Measurements from ENCODE around the gene C19orf67. TPM values are rescaled to one million over a fixed set of nuclear protein-coding genes. Genes with fewer than 3 reads are reported as not detected.
A peak's percentile ranks its signal among the peaks of the same experiment; 100 is the strongest.

Gene C19orf67
- total RNA-seq, 1 experiment from 2014 or later, result 0.28 TPM

GRCh38 chr19:14118165-14119051, 32.8 kb upstream of the C19orf67 start:
- peaks cover 30% of the 10 kb centered on the region for H3K4me1 ChIP-seq (ENCODE audit: control insufficient read depth, insufficient read depth, low read length)
- H3K9me3 ChIP-seq (ENCODE audit: control insufficient read depth, insufficient read depth, low read depth, low read length), result no peaks in the 10 kb centered on the region
- peak overlapping the region; percentile 38 to 56 for H3K4me3 ChIP-seq (ENCODE audit: low read depth in 2 of 2, low read length in 2 of 2)
- ATAC-seq (no peak; the same call in 1 of the 2 replicates), DNase-seq (ENCODE audit: low read depth, low spot score) (no peak)
- no TSS peak for BruUV-seq (replicated peaks)
- peak overlapping the region; percentile 92 for H3K27ac ChIP-seq (ENCODE audit: low read length)
- H3K27me3 ChIP-seq (ENCODE audit: control insufficient read depth, insufficient read depth, low read length), result no peaks in the 10 kb centered on the region
- in situ Hi-C loops (cut with HindIII; ENCODE audit: low pct_unique_long_range_greater_than_20kb, low sequenced_read_pairs) (no loop called here), intact Hi-C loops (cut with micrococcal nuclease; ENCODE audit: unreplicated experiment) (no loop called here)
- POLR2A ChIA-PET, result no interaction called here
- CTCF ChIA-PET, result interaction anchor here (0.8 kb wide), 1 partner anchor 30 kb away, joined by 12 read pairs; no protein-coding TSS in a partner anchor
- no peak for TF ChIP-seq TCF7L2 (IDR thresholded peaks at IDR 0.05; ENCODE audit: low read depth, low read length)
- 0 out of 2 replicates have a peak, but pooled peaks have one; percentile 47 for TF ChIP-seq SIN3A (IDR thresholded peaks at IDR 0.05; ENCODE audit: borderline replicate concordance, insufficient read depth, low read depth, low read length)
- TF ChIP-seq REST (IDR thresholded peaks at IDR 0.05; ENCODE audit: insufficient read depth in 1 of 2, low read depth in 2 of 2, low read length in 1 of 2), result no peak
- TF ChIP-seq CTCF (IDR thresholded peaks at IDR 0.05), result no peak
- TF ChIP-seq POLR2AphosphoS5 (IDR thresholded peaks at IDR 0.05; ENCODE audit: low read depth, low read length), result peak; percentile 25; the same call in 1 of the 2 replicates
- H3K36me3 ChIP-seq (ENCODE audit: control insufficient read depth, insufficient read depth, low read length), result no peaks in the 10 kb centered on the region

GRCh38 chr19:14117668-14118164, 32.1 kb upstream of the C19orf67 start, which contains the start of gene PRKACA:
Gene PRKACA, minus strand, starts transcription at chr19:14117762. Its CDS starts 215 bp downstream, at chr19:14117547.
- intact Hi-C loops (cut with micrococcal nuclease; ENCODE audit: unreplicated experiment), result no loop called here
- DNase-seq (ENCODE audit: low read depth, low spot score) (peak; percentile 73), ATAC-seq (peak; percentile 95)
- H3K9me3 ChIP-seq (ENCODE audit: control insufficient read depth, insufficient read depth, low read depth, low read length), result no peaks in the 10 kb centered on the region
- TF ChIP-seq SIN3A (IDR thresholded peaks at IDR 0.05; ENCODE audit: borderline replicate concordance, insufficient read depth, low read depth, low read length) (no peak), CTCF (IDR thresholded peaks at IDR 0.05) (no peak), POLR2AphosphoS5 (IDR thresholded peaks at IDR 0.05; ENCODE audit: low read depth, low read length) (no peak), TCF7L2 (IDR thresholded peaks at IDR 0.05; ENCODE audit: low read depth, low read length) (no peak), REST (IDR thresholded peaks at IDR 0.05; ENCODE audit: insufficient read depth in 1 of 2, low read depth in 2 of 2, low read length in 1 of 2) (no peak)
- peaks cover 37% of the 10 kb centered on the region for H3K4me1 ChIP-seq (ENCODE audit: control insufficient read depth, insufficient read depth, low read length)
- ChIA-PET CTCF (interaction anchor here (0.6 to 0.8 kb wide), 2 partner anchors 30 to 171 kb away, joined by 5 to 12 read pairs; no protein-coding TSS in a partner anchor), POLR2A (interaction anchor here (0.6 kb wide), 1 partner anchor 18 kb away, joined by 7 read pairs; no protein-coding TSS in a partner anchor)
- H3K36me3 ChIP-seq (ENCODE audit: control insufficient read depth, insufficient read depth, low read length), result no peaks in the 10 kb centered on the region
- no TSS peak for BruUV-seq (replicated peaks)
- H3K27ac ChIP-seq (ENCODE audit: low read length), result peak within 1 kb of the TSS; percentile 92
- H3K27me3 ChIP-seq (ENCODE audit: control insufficient read depth, insufficient read depth, low read length), result no peaks in the 10 kb centered on the region
- in situ Hi-C loops (cut with HindIII; ENCODE audit: low pct_unique_long_range_greater_than_20kb, low sequenced_read_pairs), result no loop called here
- peak within 1 kb of the TSS; percentile 62 to 65 for H3K4me3 ChIP-seq (ENCODE audit: low read depth in 2 of 2, low read length in 2 of 2)

Measured in Panc1 (cell line).